T-helper 1 cell treated with Interleukin-12 subunit alpha and Interleukin-12 subunit beta and Interleukin-4 antibody, amounts not matched to agents 30 μg/mL and 1 μg/mL, for 36 hours (primary cell): Measurements from ENCODE around the gene ATOH8.

ENCODE experiments used
- H3K27ac Mint-ChIP-seq: one replicate; pipeline ENCODE4 v1.8.0; 2021; ENCODE audit warnings: mild to moderate bottlenecking, mixed read lengths
- H3K27me3 Mint-ChIP-seq: one replicate; pipeline ENCODE4 v1.8.0; 2021; ENCODE audit warnings: low read depth, mixed read lengths
- H3K36me3 Mint-ChIP-seq: one replicate; pipeline ENCODE4 v1.8.0; 2021; ENCODE audit warnings: low read depth, mixed read lengths
- H3K4me1 Mint-ChIP-seq: one replicate; pipeline ENCODE4 v1.8.0; 2021; ENCODE audit warnings: low read depth, mixed read lengths
- H3K4me3 Mint-ChIP-seq: one replicate; pipeline ENCODE4 v1.8.0; 2021; ENCODE audit warnings: mild to moderate bottlenecking, moderate library complexity, mixed read lengths
- H3K9me3 Mint-ChIP-seq: one replicate; pipeline ENCODE4 v1.8.0; 2021; ENCODE audit warnings: mixed read lengths

The ATOH8 gene

GRCh38 chr2:85785027-85785822, 31.4 kb downstream of the ATOH8 start:
- Mint-ChIP-seq H3K4me3 (no peak overlapping the region), H3K4me1 (peaks cover 6% of the 10 kb centered on the region), H3K9me3 (no peaks in the 10 kb centered on the region), H3K27me3 (peaks cover 8% of the 10 kb centered on the region), H3K36me3 (no peaks in the 10 kb centered on the region), H3K27ac (no peak overlapping the region)

- Mint-ChIP-seq H3K9me3 (no peaks in the 10 kb centered on the region), H3K4me3 (no peak overlapping the region), H3K4me1 (peaks cover 6% of the 10 kb centered on the region), H3K36me3 (no peaks in the 10 kb centered on the region), H3K27me3 (peaks cover 10% of the 10 kb centered on the region), H3K27ac (no peak overlapping the region)
Measured at GRCh38 chr2:85785871-85786270, 32.1 kb downstream of the ATOH8 start.

GRCh38 chr2:85786444-85786843, 32.7 kb downstream of the ATOH8 start:
- Mint-ChIP-seq H3K36me3 (no peaks in the 10 kb centered on the region), H3K27ac (no peak overlapping the region), H3K4me1 (peaks cover 6% of the 10 kb centered on the region), H3K27me3 (peaks cover 15% of the 10 kb centered on the region), H3K9me3 (no peaks in the 10 kb centered on the region), H3K4me3 (no peak overlapping the region)

GRCh38 chr2:85786865-85787264, 33.1 kb downstream of the ATOH8 start:
- Mint-ChIP-seq H3K27ac (no peak overlapping the region), H3K36me3 (no peaks in the 10 kb centered on the region), H3K4me1 (peaks cover 6% of the 10 kb centered on the region), H3K9me3 (no peaks in the 10 kb centered on the region), H3K4me3 (no peak overlapping the region), H3K27me3 (peaks cover 17% of the 10 kb centered on the region)

- no peak overlapping the region for H3K4me3 Mint-ChIP-seq
- peaks cover 6% of the 10 kb centered on the region for H3K4me1 Mint-ChIP-seq
- H3K27ac Mint-ChIP-seq: no peak overlapping the region
- H3K36me3 Mint-ChIP-seq: no peaks in the 10 kb centered on the region
- H3K9me3 Mint-ChIP-seq: no peaks in the 10 kb centered on the region
- H3K27me3 Mint-ChIP-seq: peaks cover 18% of the 10 kb centered on the region
Measured at GRCh38 chr2:85787282-85787980, 33.6 kb downstream of the ATOH8 start.

- Mint-ChIP-seq H3K27ac (no peak overlapping the region), H3K27me3 (peaks cover 21% of the 10 kb centered on the region)
Measured at GRCh38 chr2:85787981-85788340, 34.2 kb downstream of the ATOH8 start.

GRCh38 chr2:85788603-85789002, 34.8 kb downstream of the ATOH8 start:
- Mint-ChIP-seq H3K36me3 (no peaks in the 10 kb centered on the region), H3K27ac (no peak overlapping the region), H3K4me1 (peaks cover 6% of the 10 kb centered on the region), H3K4me3 (no peak overlapping the region), H3K27me3 (peaks cover 21% of the 10 kb centered on the region), H3K9me3 (no peaks in the 10 kb centered on the region)

More at GRCh38 chr2:85787981-85788340, 34.2 kb downstream of the ATOH8 start:
- H3K36me3 Mint-ChIP-seq: no peaks in the 10 kb centered on the region
- no peaks in the 10 kb centered on the region for H3K9me3 Mint-ChIP-seq
- peaks cover 6% of the 10 kb centered on the region for H3K4me1 Mint-ChIP-seq
- no peak overlapping the region for H3K4me3 Mint-ChIP-seq

GRCh38 chr2:85789271-85789670, 35.5 kb downstream of the ATOH8 start:
- H3K36me3 Mint-ChIP-seq: no peaks in the 10 kb centered on the region
- H3K27me3 Mint-ChIP-seq: peaks cover 26% of the 10 kb centered on the region
- H3K4me1 Mint-ChIP-seq: peaks cover 6% of the 10 kb centered on the region
- H3K4me3 Mint-ChIP-seq: no peak overlapping the region
- H3K27ac Mint-ChIP-seq: no peak overlapping the region
- H3K9me3 Mint-ChIP-seq: no peaks in the 10 kb centered on the region

GRCh38 chr2:85790032-85790431, 36.2 kb downstream of the ATOH8 start:
- Mint-ChIP-seq H3K27me3 (peaks cover 20% of the 10 kb centered on the region), H3K36me3 (no peaks in the 10 kb centered on the region), H3K4me1 (peaks cover 2% of the 10 kb centered on the region), H3K9me3 (no peaks in the 10 kb centered on the region), H3K27ac (no peak overlapping the region), H3K4me3 (no peak overlapping the region)

GRCh38 chr2:85790499-85791188, 36.9 kb downstream of the ATOH8 start:
- no peak overlapping the region for H3K27ac Mint-ChIP-seq
- no peaks in the 10 kb centered on the region for H3K4me1 Mint-ChIP-seq
- no peaks in the 10 kb centered on the region for H3K36me3 Mint-ChIP-seq
- no peaks in the 10 kb centered on the region for H3K9me3 Mint-ChIP-seq
- no peak overlapping the region for H3K4me3 Mint-ChIP-seq
- peaks cover 20% of the 10 kb centered on the region for H3K27me3 Mint-ChIP-seq

- Mint-ChIP-seq H3K27me3 (peaks cover 20% of the 10 kb centered on the region), H3K4me1 (no peaks in the 10 kb centered on the region), H3K4me3 (no peak overlapping the region), H3K27ac (no peak overlapping the region), H3K9me3 (no peaks in the 10 kb centered on the region), H3K36me3 (no peaks in the 10 kb centered on the region)
Measured at GRCh38 chr2:85791704-85792565, 38.1 kb downstream of the ATOH8 start.

- Mint-ChIP-seq H3K4me1 (no peaks in the 10 kb centered on the region), H3K27ac (no peak overlapping the region), H3K9me3 (no peaks in the 10 kb centered on the region), H3K4me3 (no peak overlapping the region), H3K27me3 (peaks cover 22% of the 10 kb centered on the region), H3K36me3 (no peaks in the 10 kb centered on the region)
Measured at GRCh38 chr2:85792783-85793441, 39.1 kb downstream of the ATOH8 start.

- H3K4me3 Mint-ChIP-seq: no peak overlapping the region
- no peaks in the 10 kb centered on the region for H3K36me3 Mint-ChIP-seq
- no peaks in the 10 kb centered on the region for H3K4me1 Mint-ChIP-seq
- H3K9me3 Mint-ChIP-seq: no peaks in the 10 kb centered on the region
- peaks cover 29% of the 10 kb centered on the region for H3K27me3 Mint-ChIP-seq
- H3K27ac Mint-ChIP-seq: no peak overlapping the region
Measured at GRCh38 chr2:85793584-85793983, 39.8 kb downstream of the ATOH8 start.

- no peak overlapping the region for H3K27ac Mint-ChIP-seq
Measured at GRCh38 chr2:85794038-85794441, 40.2 kb downstream of the ATOH8 start.

More at GRCh38 chr2:85794038-85794441, 40.2 kb downstream of the ATOH8 start:
- peaks cover 34% of the 10 kb centered on the region for H3K27me3 Mint-ChIP-seq
- H3K4me1 Mint-ChIP-seq: no peaks in the 10 kb centered on the region
- H3K4me3 Mint-ChIP-seq: no peak overlapping the region
- H3K9me3 Mint-ChIP-seq: no peaks in the 10 kb centered on the region
- H3K36me3 Mint-ChIP-seq: no peaks in the 10 kb centered on the region
